SK-N-SH (cell line): ENCODE data around the gene USH1C. TPM values are rescaled to one million over a fixed set of nuclear protein-coding genes. Genes with fewer than 3 reads are reported as not detected.

ENCODE experiments used
- CTCF ChIA-PET: fragments of 300-600, 350-600 bp; formaldehyde crosslinking; extraction: SDS; loops from one replicate; lab custom pipeline; 2021; lab: Yijun Ruan, JAX
- POLR2A ChIA-PET: fragments of 350-600 bp; sonication (Branson Sonifier 250); formaldehyde crosslinking; extraction: SDS; loops from one replicate; lab custom pipeline; 2020; ENCODE audit warnings: antibody characterized with exemption, inconsistent platforms; lab: Yijun Ruan, JAX
- DNase-seq: peaks from one replicate; pipeline ENCODE4 v3.0.0; 2012
- H2AFZ ChIP-seq: fragments of 200-600 bp; sonication (generic); 2 replicates; pipeline ENCODE4 v1.8.1; 2016; ENCODE audit warnings: antibody characterized with exemption, mild to moderate bottlenecking, low read depth
- H3F3A ChIP-seq: fragments of 200-600 bp; sonication (generic); replicated peaks from 2 replicates; pipeline ENCODE3; 2016; ENCODE audit warnings: antibody characterized with exemption, mild to moderate bottlenecking; ENCODE audit not compliant: insufficient read depth
- H3K27ac ChIP-seq, 2 experiments: fragments of 200-500 bp in 1 of 2; fragments of 200-600 bp in 1 of 2; sonication (Bioruptor generic) in 1 of 2; sonication (generic), shearing (Covaris generic) in 1 of 2; 2 replicates each; pipeline versions ENCODE4 v1.5.1 to v1.6.1; 2014 to 2016; ENCODE audit warnings: low read depth in 2 of 2, inconsistent platforms in 1 of 2, low read length in 1 of 2, mild to moderate bottlenecking in 1 of 2, mixed read lengths in 1 of 2
- H3K27me3 ChIP-seq: fragments of 200-600 bp; sonication (generic), shearing (Covaris generic); 2 replicates; pipeline ENCODE4 v1.6.1; 2016; ENCODE audit warnings: mixed run types; ENCODE audit not compliant: insufficient read depth
- H3K36me3 ChIP-seq, 2 experiments: fragments of 200-500 bp in 1 of 2; fragments of 200-600 bp in 1 of 2; sonication (Bioruptor generic) in 1 of 2; sonication (generic) in 1 of 2; replicated peaks in 1 of 2; 2 replicates each; pipeline versions ENCODE3 to v1.5.1; 2014 to 2016; ENCODE audit warnings: low read length in 1 of 2, mild to moderate bottlenecking in 1 of 2; ENCODE audit not compliant: insufficient read depth in 2 of 2, control insufficient read depth in 1 of 2
- H3K4me1 ChIP-seq, 2 experiments: fragments of 200-500 bp in 1 of 2; fragments of 200-600 bp in 1 of 2; sonication (Bioruptor generic) in 1 of 2; sonication (generic), shearing (Covaris generic) in 1 of 2; 2 replicates each; pipeline versions ENCODE4 v1.5.1 to v1.6.1; 2014 to 2016; ENCODE audit warnings: low read depth in 1 of 2, low read length in 1 of 2, mixed run types in 1 of 2; ENCODE audit not compliant: insufficient read depth in 2 of 2, control insufficient read depth in 1 of 2
- H3K4me2 ChIP-seq: fragments of 200-600 bp; sonication (generic), shearing (Covaris generic); 2 replicates; pipeline ENCODE4 v1.6.1; 2017; ENCODE audit warnings: mixed run types
- H3K4me3 ChIP-seq, 2 experiments: fragments of 200-500 bp in 1 of 2; fragments of 200-600 bp in 1 of 2; sonication (Bioruptor generic) in 1 of 2; sonication (generic), shearing (Covaris generic) in 1 of 2; 2 replicates each; pipeline versions ENCODE4 v1.5.1 to v1.8.1; 2014 to 2016; ENCODE audit warnings: low read depth in 2 of 2, inconsistent platforms in 1 of 2, low read length in 1 of 2, mild to moderate bottlenecking in 1 of 2, mixed read lengths in 1 of 2, moderate library complexity in 1 of 2
- H3K79me2 ChIP-seq: fragments of 200-600 bp; sonication (generic); 2 replicates; pipeline ENCODE4 v1.8.1; 2017; ENCODE audit warnings: mild to moderate bottlenecking; ENCODE audit not compliant: insufficient read depth
- H3K9ac ChIP-seq: fragments of 200-600 bp; sonication (generic); 2 replicates; pipeline ENCODE4 v1.6.1; 2017; ENCODE audit warnings: mixed run types
- H3K9me2 ChIP-seq: fragments of 200-600 bp; sonication (generic); 2 replicates; pipeline ENCODE4 v1.6.1; 2017; ENCODE audit warnings: mixed run types
- H3K9me3 ChIP-seq: fragments of 200-600 bp; sonication (generic); 2 replicates; pipeline ENCODE4 v1.6.1; 2017; ENCODE audit warnings: mixed run types, mild to moderate bottlenecking, moderate library complexity
- H4K20me1 ChIP-seq: fragments of 200-600 bp; sonication (generic); 2 replicates; pipeline ENCODE4 v1.6.1; 2017; ENCODE audit warnings: mild to moderate bottlenecking, mixed run types; ENCODE audit not compliant: insufficient read depth
- CHD2 ChIP-seq: fragments of 150-350 bp; IDR thresholded peaks from 2 replicates; pipeline ENCODE4 v1.6.1; 2018; ENCODE audit warnings: low read length; ENCODE audit not compliant: partially characterized antibody
- EP300 ChIP-seq, 2 experiments: IDR thresholded peaks; 2 replicates each; pipeline versions ENCODE4 v1.4.0 to v1.6.1; 2012; ENCODE audit warnings: borderline replicate concordance in 1 of 2, low read depth in 1 of 2, low read length in 1 of 2
- MEF2A ChIP-seq: IDR thresholded peaks from 2 replicates; pipeline ENCODE4 v1.4.0; 2012; ENCODE audit warnings: low read depth, borderline replicate concordance
- MXI1 ChIP-seq: IDR thresholded peaks from 2 replicates; pipeline ENCODE4 v1.6.1; 2012; ENCODE audit warnings: mild to moderate bottlenecking, low read depth, low read length, improper control_type of control experiment
- RFX5 ChIP-seq: IDR thresholded peaks from 2 replicates; pipeline ENCODE4 v1.6.1; 2012; ENCODE audit warnings: mild to moderate bottlenecking, improper control_type of control experiment, low read length
- RXRA ChIP-seq: IDR thresholded peaks from 2 replicates; pipeline ENCODE4 v1.4.0; 2012; ENCODE audit warnings: low read depth, mild to moderate bottlenecking, borderline replicate concordance
- YY1 ChIP-seq: IDR thresholded peaks from 2 replicates; pipeline ENCODE4 v1.4.0; 2012; ENCODE audit warnings: low read depth, mild to moderate bottlenecking
- WGBS: methylation state at CpG from one replicate; pipeline ENCODE4 v1.1.6; 2017; ENCODE audit warnings: low lambda C conversion rate; 5-methylcytosine and 5-hydroxymethylcytosine counted together
- polyA plus RNA-seq, 3 experiments: library from polyadenylated mRNA; depleted of rRNA; stranded (reverse); fragments of >200 nt; gene quantifications; 2 replicates each; pipeline ENCODE4 v1.2.3, GENCODE V29; 2012
- TF ChIP-seq, protein P1 (sequence below): IDR thresholded peaks from 2 replicates; pipeline ENCODE4; 2012
- TF ChIP-seq, protein P2 (sequence below): IDR thresholded peaks from 2 replicates; pipeline ENCODE4 v1.6.1; 2012; ENCODE audit warnings: mild to moderate bottlenecking, low read depth, low read length, moderate library complexity
- TF ChIP-seq, protein P3 (sequence below): IDR thresholded peaks from 2 replicates; pipeline ENCODE4 v1.4.0; 2012; ENCODE audit warnings: low read depth
- TF ChIP-seq, protein P4 (sequence below): fragments of 150-350 bp; IDR thresholded peaks from 2 replicates; pipeline ENCODE4 v1.6.1; 2016; ENCODE audit warnings: mild to moderate bottlenecking, low read depth, low read length

The USH1C gene
- polyA plus RNA-seq, 1 of the 3 experiments (the other 2 are of a cell fraction): not detected

DNA sequence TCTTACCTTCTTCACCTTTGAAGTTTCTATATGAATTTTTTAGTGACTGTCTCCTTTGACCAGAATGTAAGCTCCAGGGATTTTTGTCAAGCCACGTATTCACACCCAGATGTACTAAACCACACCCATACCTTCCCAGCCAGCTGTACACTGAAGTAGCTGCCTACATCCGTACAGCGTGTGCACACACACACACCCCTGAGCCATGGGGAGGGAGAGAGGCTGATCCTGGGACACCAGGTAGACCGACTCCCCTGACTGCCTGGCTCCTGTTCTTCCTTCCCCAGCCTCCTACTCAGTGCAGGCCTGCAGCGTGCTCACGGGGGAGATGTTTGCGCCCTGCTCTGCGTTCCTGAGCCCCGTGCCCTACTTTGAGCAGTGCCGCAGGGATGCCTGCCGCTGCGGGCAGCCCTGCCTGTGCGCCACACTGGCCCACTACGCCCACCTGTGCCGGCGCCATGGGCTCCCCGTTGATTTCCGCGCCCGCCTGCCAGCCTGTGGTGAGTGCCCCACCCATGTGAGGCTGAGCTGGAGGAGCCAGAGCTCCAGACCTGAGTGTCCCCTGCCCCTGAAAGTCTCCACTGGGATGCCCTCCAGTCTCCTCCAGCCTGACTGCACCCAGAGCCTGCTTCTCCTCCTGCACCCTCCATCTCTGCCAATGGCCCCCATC, 28.7 kb upstream of the USH1C start:
- CTCF ChIA-PET: interaction anchor here (1.2 kb wide), 2 partner anchors 10 to 158 kb away, joined by 3 to 6 read pairs; no protein-coding TSS in a partner anchor
- TF ChIP-seq EP300 (IDR thresholded peaks at IDR 0.05; ENCODE audit: borderline replicate concordance in 1 of 2, low read depth in 1 of 2, low read length in 1 of 2) (no peak), RXRA (no peak), YY1 (no peak), RFX5 (no peak)
- TF ChIP-seq, protein P1, sequence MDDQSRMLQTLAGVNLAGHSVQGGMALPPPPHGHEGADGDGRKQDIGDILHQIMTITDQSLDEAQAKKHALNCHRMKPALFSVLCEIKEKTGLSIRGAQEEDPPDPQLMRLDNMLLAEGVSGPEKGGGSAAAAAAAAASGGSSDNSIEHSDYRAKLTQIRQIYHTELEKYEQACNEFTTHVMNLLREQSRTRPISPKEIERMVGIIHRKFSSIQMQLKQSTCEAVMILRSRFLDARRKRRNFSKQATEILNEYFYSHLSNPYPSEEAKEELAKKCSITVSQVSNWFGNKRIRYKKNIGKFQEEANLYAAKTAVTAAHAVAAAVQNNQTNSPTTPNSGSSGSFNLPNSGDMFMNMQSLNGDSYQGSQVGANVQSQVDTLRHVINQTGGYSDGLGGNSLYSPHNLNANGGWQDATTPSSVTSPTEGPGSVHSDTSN: no peak
- TF ChIP-seq, all 33 proteins: peak for 0

DNA sequence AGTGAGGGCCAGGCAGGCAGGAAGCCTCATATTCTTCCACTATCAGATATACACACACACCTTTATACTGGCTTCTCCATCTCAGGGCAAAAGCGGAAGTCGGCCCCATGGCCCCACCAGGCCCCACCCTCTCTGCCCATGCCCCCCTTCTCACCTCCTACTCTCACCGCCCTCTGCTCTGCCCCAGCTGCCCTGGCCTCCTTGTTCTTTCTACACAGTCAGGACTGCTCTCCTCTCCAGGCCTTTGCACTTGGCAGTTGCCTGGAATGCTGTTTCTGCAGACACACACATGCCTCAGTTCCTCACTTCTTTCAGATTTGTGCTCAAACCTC, 28.1 kb upstream of the USH1C start:
- H3K36me3 ChIP-seq: no peaks in the 10 kb centered on the region
- H4K20me1 ChIP-seq: no peaks in the 10 kb centered on the region
- WGBS: 72% methylated on average over 3 of the region's 3 CpGs
- no peak overlapping the region for H3K27ac ChIP-seq
- no peak for DNase-seq
- H2AFZ ChIP-seq: no peak overlapping the region
- no peaks in the 10 kb centered on the region for H3K9me2 ChIP-seq
- H3K4me2 ChIP-seq: no peak overlapping the region
- no peaks in the 10 kb centered on the region for H3K27me3 ChIP-seq
- no peak for TF ChIP-seq MEF2A
- H3K4me1 ChIP-seq: no peaks in the 10 kb centered on the region
- H3K79me2 ChIP-seq: no peaks in the 10 kb centered on the region
- POLR2A ChIA-PET: no interaction called here
- no peaks in the 10 kb centered on the region for H3F3A ChIP-seq
- no peak overlapping the region for H3K4me3 ChIP-seq
- no peaks in the 10 kb centered on the region for H3K9me3 ChIP-seq
- no peak overlapping the region for H3K9ac ChIP-seq
- CTCF ChIA-PET: interaction anchor here (1.2 kb wide), 1 partner anchor 158 kb away, joined by 3 read pairs; no protein-coding TSS in a partner anchor

More for the DNA sequence above, 28.7 kb upstream of the USH1C start:
- H3F3A ChIP-seq: no peaks in the 10 kb centered on the region
- H3K4me3 ChIP-seq: no peak overlapping the region
- POLR2A ChIA-PET: no interaction called here
- no peaks in the 10 kb centered on the region for H3K4me1 ChIP-seq
- H3K9me2 ChIP-seq: no peaks in the 10 kb centered on the region
- DNase-seq: no peak
- no peak overlapping the region for H2AFZ ChIP-seq
- H3K27ac ChIP-seq: no peak overlapping the region
- H3K9me3 ChIP-seq: no peaks in the 10 kb centered on the region
- no peaks in the 10 kb centered on the region for H3K36me3 ChIP-seq
- no peaks in the 10 kb centered on the region for H3K27me3 ChIP-seq
- no peak overlapping the region for H3K9ac ChIP-seq
- no peaks in the 10 kb centered on the region for H4K20me1 ChIP-seq
- H3K4me2 ChIP-seq: no peak overlapping the region
- no peaks in the 10 kb centered on the region for H3K79me2 ChIP-seq
- 74% methylated on average over 16 of the region's 20 CpGs for WGBS

DNA sequence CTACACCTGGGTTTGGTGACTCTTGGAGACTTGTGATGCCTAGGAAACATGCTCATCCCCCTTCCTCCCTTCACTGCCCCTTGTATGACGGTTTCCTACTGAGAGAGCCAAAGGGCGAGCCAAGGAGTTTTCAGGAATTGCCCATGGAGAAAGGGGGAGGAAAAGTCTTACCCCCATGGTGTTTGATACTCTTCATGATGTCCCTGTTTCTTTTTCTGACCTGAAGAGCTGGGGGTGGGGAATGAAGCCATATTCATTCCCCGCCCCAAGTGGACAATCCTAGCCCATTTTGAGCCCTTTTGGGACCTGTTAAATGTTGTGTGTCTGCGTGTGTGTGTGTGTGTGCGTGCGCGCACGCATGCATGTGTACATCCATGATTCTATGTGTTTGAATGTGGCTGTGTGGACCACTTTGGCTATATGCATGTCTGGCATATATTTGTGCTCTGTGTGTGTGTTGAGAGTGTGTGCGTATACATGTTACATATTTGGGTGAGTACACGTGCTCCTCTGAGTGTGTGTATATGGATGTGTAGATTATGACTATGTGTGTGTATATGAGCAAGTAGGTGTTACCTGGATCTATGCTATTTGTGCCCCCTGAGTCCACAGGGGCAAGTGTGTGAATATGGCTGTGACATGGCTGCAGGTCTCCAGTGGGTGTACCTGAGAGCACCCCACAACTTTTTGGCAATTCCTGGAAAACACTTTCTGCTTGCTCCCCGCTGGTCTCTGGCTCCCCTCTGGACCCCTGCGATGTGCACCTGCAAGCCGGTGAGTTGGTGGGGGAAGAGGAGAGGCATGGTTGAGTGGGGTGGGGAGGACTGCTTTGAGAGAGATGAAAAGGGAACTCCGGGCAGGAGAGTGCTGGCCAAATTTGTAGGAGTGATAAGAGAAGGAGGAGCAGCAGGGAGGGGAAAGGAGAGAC, 27.5 kb upstream of the USH1C start:
- ChIA-PET POLR2A (no interaction called here), CTCF (interaction anchor here (0.8 to 1.2 kb wide), 2 partner anchors 159 to 160 kb away, joined by 3 to 4 read pairs; no protein-coding TSS in a partner anchor)
- Histone ChIP-seq H3K36me3 (no peaks in the 10 kb centered on the region), H3K9ac (no peak overlapping the region), H4K20me1 (no peaks in the 10 kb centered on the region), H3K27ac (no peak overlapping the region), H2AFZ (no peak overlapping the region), H3K9me3 (no peaks in the 10 kb centered on the region), H3K9me2 (no peaks in the 10 kb centered on the region), H3F3A (no peaks in the 10 kb centered on the region), H3K4me3 (no peak overlapping the region), H3K4me2 (no peak overlapping the region), H3K79me2 (no peaks in the 10 kb centered on the region), H3K27me3 (no peaks in the 10 kb centered on the region), H3K4me1 (no peaks in the 10 kb centered on the region)
- no peak for TF ChIP-seq MXI1
- TF ChIP-seq, protein P2, sequence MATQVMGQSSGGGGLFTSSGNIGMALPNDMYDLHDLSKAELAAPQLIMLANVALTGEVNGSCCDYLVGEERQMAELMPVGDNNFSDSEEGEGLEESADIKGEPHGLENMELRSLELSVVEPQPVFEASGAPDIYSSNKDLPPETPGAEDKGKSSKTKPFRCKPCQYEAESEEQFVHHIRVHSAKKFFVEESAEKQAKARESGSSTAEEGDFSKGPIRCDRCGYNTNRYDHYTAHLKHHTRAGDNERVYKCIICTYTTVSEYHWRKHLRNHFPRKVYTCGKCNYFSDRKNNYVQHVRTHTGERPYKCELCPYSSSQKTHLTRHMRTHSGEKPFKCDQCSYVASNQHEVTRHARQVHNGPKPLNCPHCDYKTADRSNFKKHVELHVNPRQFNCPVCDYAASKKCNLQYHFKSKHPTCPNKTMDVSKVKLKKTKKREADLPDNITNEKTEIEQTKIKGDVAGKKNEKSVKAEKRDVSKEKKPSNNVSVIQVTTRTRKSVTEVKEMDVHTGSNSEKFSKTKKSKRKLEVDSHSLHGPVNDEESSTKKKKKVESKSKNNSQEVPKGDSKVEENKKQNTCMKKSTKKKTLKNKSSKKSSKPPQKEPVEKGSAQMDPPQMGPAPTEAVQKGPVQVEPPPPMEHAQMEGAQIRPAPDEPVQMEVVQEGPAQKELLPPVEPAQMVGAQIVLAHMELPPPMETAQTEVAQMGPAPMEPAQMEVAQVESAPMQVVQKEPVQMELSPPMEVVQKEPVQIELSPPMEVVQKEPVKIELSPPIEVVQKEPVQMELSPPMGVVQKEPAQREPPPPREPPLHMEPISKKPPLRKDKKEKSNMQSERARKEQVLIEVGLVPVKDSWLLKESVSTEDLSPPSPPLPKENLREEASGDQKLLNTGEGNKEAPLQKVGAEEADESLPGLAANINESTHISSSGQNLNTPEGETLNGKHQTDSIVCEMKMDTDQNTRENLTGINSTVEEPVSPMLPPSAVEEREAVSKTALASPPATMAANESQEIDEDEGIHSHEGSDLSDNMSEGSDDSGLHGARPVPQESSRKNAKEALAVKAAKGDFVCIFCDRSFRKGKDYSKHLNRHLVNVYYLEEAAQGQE: no peak
- TF ChIP-seq, protein P3, sequence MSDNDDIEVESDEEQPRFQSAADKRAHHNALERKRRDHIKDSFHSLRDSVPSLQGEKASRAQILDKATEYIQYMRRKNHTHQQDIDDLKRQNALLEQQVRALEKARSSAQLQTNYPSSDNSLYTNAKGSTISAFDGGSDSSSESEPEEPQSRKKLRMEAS: no peak
- TF ChIP-seq, protein P4, sequence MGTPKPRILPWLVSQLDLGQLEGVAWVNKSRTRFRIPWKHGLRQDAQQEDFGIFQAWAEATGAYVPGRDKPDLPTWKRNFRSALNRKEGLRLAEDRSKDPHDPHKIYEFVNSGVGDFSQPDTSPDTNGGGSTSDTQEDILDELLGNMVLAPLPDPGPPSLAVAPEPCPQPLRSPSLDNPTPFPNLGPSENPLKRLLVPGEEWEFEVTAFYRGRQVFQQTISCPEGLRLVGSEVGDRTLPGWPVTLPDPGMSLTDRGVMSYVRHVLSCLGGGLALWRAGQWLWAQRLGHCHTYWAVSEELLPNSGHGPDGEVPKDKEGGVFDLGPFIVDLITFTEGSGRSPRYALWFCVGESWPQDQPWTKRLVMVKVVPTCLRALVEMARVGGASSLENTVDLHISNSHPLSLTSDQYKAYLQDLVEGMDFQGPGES: no peak
- no peak for TF ChIP-seq CHD2
- DNase-seq: no peak
- WGBS: 75% methylated on average over 14 of the region's 14 CpGs
